Measurements from ENCODE around the gene TACSTD2. TPM values are rescaled to one million over a fixed set of nuclear protein-coding genes. Genes with fewer than 3 reads are reported as not detected.

Gene TACSTD2
- total RNA-seq, 1 donor from 2014 or later: 21.2 TPM

DNA sequence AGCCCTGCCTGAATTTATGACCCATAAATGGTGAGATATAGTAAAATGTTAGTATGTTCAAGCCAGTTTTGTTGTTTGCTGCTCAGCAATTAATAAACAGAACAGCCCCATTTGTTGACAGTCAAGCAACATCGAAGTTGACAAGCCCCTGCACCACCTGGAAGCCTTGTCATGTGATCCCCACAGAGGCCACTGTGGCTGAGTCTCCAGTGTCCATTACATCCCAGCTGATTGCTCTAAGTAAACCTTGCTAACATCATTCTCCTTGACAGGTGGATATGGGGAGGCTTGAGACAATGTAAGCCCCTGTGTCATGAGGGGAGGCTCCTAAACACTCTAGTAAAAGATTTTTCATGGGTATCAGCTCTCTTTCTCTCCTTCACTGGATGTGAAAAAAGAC is 17.5 kb upstream of the TACSTD2 start:
- Mint-ChIP-seq H3K27ac (no peak overlapping the region), H3K4me3 (no peak overlapping the region), H3K36me3 (no peaks in the 10 kb centered on the region), H3K9me3 (peaks cover 9% of the 10 kb centered on the region), H3K27me3 (peaks cover 2% of the 10 kb centered on the region), H3K4me1 (ENCODE audit: unreplicated experiment) (peaks cover 18% of the 10 kb centered on the region)
- TF ChIP-seq, protein P1, sequence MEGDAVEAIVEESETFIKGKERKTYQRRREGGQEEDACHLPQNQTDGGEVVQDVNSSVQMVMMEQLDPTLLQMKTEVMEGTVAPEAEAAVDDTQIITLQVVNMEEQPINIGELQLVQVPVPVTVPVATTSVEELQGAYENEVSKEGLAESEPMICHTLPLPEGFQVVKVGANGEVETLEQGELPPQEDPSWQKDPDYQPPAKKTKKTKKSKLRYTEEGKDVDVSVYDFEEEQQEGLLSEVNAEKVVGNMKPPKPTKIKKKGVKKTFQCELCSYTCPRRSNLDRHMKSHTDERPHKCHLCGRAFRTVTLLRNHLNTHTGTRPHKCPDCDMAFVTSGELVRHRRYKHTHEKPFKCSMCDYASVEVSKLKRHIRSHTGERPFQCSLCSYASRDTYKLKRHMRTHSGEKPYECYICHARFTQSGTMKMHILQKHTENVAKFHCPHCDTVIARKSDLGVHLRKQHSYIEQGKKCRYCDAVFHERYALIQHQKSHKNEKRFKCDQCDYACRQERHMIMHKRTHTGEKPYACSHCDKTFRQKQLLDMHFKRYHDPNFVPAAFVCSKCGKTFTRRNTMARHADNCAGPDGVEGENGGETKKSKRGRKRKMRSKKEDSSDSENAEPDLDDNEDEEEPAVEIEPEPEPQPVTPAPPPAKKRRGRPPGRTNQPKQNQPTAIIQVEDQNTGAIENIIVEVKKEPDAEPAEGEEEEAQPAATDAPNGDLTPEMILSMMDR (conservative IDR thresholded peaks at IDR 0.05): no peak
- DNase-seq (ENCODE audit: extremely low spot score, unreplicated experiment): no peak

DNA sequence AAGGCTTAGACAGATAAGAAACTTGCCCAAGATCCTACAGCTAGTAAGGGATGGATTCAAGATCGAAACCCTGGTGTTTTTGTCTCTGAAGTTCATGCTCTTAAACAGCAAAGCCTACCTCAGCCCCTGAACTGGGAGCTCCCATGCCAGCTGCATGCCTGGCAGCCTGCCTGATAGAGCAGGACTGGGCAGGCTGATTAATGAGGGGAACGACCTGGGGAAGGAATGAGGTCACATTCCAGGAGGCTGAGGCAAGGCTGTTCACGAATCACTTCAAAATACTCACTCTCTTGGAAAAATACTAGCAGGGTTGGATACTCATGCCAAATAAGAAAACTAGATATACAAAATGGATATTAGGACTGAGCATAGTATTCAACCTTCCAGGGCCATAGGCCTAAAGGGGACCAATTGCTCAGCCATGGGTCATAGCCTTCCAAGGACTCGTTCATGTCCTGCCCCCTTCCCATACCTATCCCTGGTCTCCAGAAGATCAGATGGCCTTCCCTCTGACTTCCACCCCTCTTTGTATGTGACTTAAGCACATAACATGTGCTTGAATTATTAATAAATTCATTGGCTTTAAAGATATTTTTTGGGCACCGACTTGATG is 15.6 kb upstream of the TACSTD2 start:
- H3K36me3 Mint-ChIP-seq: no peaks in the 10 kb centered on the region
- H3K4me1 Mint-ChIP-seq (ENCODE audit: unreplicated experiment): peaks cover 18% of the 10 kb centered on the region
- H3K27ac Mint-ChIP-seq: no peak overlapping the region
- H3K27me3 Mint-ChIP-seq: no peaks in the 10 kb centered on the region
- no peak for DNase-seq (ENCODE audit: extremely low spot score, unreplicated experiment)
- TF ChIP-seq, protein P1 (conservative IDR thresholded peaks at IDR 0.05): no peak
- H3K9me3 Mint-ChIP-seq: peaks cover 5% of the 10 kb centered on the region
- H3K4me3 Mint-ChIP-seq: no peak overlapping the region

- Mint-ChIP-seq H3K36me3 (no peaks in the 10 kb centered on the region), H3K27me3 (no peaks in the 10 kb centered on the region), H3K27ac (no peak overlapping the region), H3K4me1 (ENCODE audit: unreplicated experiment) (peaks cover 11% of the 10 kb centered on the region), H3K4me3 (no peak overlapping the region), H3K9me3 (peaks cover 5% of the 10 kb centered on the region)
- TF ChIP-seq, protein P1 (conservative IDR thresholded peaks at IDR 0.05): no peak
- no peak for DNase-seq (ENCODE audit: extremely low spot score, unreplicated experiment)
Measured at GRCh38 chr1:58591806-58592205, 14.8 kb upstream of the TACSTD2 start.

- Mint-ChIP-seq H3K9me3 (peaks cover 5% of the 10 kb centered on the region), H3K27ac (no peak overlapping the region), H3K4me3 (no peak overlapping the region), H3K36me3 (no peaks in the 10 kb centered on the region), H3K4me1 (ENCODE audit: unreplicated experiment) (peaks cover 9% of the 10 kb centered on the region), H3K27me3 (peaks cover 3% of the 10 kb centered on the region)
- TF ChIP-seq, protein P1 (conservative IDR thresholded peaks at IDR 0.05): no peak
- DNase-seq (ENCODE audit: extremely low spot score, unreplicated experiment): no peak
Measured at GRCh38 chr1:58590019-58590418, 13.0 kb upstream of the TACSTD2 start.

DNA sequence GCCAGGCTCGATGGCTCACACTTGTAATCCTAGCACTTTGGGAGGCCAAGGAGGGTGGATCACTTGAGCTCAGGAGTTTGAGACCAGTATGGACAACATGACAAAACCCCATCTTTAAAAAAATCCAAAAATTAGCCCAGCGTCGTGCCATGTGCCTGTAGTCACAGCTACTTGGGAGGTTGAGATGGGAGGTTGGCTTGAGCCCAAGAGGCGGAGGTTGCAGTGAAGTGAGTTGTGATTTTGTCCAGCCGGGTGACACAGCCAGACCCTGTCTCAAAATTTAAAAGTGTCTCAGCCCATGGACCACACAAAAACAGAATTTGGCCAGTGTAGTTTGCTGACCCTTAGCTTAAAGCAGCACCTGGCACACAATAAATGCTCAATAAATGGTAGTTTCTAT is 11.3 kb upstream of the TACSTD2 start:
- H3K36me3 Mint-ChIP-seq: no peaks in the 10 kb centered on the region
- DNase-seq (ENCODE audit: extremely low spot score, unreplicated experiment): no peak
- TF ChIP-seq, protein P1 (conservative IDR thresholded peaks at IDR 0.05): no peak
- peaks cover 3% of the 10 kb centered on the region for H3K27me3 Mint-ChIP-seq
- peaks cover 3% of the 10 kb centered on the region for H3K9me3 Mint-ChIP-seq
- no peak overlapping the region for H3K27ac Mint-ChIP-seq
- H3K4me3 Mint-ChIP-seq: no peak overlapping the region
- H3K4me1 Mint-ChIP-seq (ENCODE audit: unreplicated experiment): peaks cover 14% of the 10 kb centered on the region
